GM19193 (cell line): Measurements from ENCODE around the gene TEPSIN.

Source experiments
- POLR2A ChIP-seq: IDR thresholded peaks from 4 replicates; pipeline ENCODE4 v1.6.1; 2011; ENCODE audit not compliant: insufficient read depth, insufficient read length; ENCODE audit errors: extremely low read depth

The TEPSIN gene

GRCh38 chr17:81259058-81259605, 20.3 kb upstream of the TEPSIN start:
- no peak for TF ChIP-seq POLR2A

DNA sequence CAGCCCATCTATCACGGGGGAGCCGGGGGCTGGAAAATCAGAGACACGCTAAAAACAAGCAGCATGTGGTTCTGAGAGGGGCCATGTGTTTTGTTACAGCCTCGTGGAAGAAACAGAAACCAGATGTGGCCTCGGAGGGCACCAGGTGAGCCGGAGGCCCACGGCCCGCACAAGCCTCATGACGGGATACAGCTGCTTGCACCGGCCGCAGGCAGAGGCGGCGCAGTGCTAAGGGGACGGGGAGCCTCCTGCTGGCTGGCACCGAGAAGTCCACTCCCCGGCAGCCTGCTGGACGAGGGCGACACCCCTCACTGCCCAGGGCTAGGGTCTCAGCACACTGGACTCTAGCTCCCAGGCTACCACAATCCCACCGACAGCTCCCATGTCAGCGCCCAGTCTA, 19.4 kb upstream of the TEPSIN start:
- TF ChIP-seq POLR2A = no peak

GRCh38 chr17:81257533-81257932, 18.7 kb upstream of the TEPSIN start:
- TF ChIP-seq POLR2A = no peak

GRCh38 chr17:81256616-81257015, 17.8 kb upstream of the TEPSIN start:
- TF ChIP-seq POLR2A = no peak

DNA sequence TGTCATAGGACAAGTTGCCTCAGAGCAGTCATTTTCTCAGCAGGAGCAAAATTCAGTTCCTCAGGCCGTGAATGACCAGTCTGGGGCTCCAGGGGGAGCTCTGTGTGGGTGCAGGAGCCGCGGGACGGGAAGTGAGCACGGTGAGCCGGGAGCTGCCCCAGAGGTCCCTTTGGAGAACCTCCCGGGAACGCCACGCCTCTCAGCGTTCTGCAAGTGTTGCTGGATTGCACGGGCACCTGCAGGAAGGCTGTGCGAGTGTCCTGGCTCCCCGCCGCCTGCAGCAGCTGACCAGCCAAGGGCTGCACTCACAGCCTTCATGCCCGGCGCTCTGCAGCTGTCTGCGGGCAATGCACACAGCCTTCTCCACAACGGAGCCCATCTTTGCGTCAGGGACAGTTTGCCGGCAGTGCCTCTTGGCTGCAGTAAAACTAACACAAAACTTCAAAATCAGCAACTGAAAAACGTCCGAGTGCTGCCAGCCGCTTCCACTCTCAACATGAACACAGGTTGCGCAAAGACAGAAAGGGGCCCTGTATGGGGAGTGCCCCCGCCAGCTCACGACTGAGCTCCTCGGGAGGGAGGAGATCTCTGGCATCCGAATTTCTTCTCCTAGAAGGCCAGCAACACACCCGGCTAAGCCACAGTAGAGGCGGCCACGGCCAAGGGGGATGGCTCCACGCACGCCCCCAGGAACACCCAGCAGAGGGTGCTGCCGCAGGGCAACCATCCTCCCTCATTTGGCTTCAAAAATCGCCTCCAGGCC, 16.3 kb upstream of the TEPSIN start:
- TF ChIP-seq POLR2A = no peak

DNA sequence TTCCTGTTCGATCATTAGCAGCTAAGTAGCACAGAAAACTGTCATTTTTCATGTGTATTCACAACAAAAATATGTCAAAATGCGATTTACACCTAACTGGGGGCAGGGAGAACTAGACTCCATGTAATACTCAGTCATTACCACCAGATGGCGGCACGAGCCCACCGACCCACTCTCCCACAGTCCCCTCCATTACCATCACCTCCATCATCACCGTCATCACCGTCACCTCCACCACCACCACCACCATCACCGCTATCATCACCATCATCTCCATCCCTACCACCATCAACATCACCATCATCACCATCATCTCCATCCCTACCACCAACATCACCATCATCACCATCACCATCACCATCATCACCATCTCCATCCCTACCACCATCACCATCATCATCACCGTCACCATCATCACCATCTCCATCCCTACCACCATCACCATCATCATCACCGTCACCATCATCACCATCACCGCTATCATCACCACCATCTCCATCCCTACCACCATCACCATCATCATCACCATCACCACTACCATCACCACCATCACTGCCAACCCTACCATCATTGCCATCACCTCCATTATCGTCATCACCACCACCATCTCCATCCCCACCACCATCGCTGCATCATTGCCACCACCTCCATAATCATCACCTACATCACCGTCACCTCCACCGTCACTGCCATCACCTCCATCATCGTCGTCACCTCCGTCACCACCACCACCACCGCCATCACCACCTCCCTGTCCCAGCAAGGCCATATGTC, 14.7 kb upstream of the TEPSIN start:
- no peak for TF ChIP-seq POLR2A

DNA sequence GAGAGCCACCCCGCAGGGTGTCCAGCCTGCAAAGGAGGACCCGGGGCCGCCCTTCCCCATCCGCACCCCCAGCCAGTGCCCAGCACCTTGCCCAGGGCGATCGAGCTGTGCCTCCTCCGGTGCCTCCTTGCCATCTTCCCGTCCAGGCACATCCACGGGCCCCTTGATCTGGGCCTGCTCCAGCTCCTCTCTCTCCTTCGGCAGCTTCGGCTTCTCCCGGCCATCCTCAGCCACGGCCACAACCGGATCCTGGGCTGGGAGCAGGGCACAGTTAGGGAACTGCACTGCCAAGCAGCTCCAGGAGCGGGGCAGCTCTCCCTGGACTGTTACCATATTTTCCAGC, 14.1 kb upstream of the TEPSIN start:
- no peak for TF ChIP-seq POLR2A

- TF ChIP-seq POLR2A = no peak
These were observed 13.6 kb upstream of the TEPSIN start for GRCh38 chr17:81252326-81252986.

- TF ChIP-seq POLR2A = no peak
These were observed 12.9 kb upstream of the TEPSIN start for GRCh38 chr17:81251709-81252301.

- TF ChIP-seq POLR2A = no peak
These were observed 12.3 kb upstream of the TEPSIN start for GRCh38 chr17:81251094-81251708.

- no peak for TF ChIP-seq POLR2A
These were observed 11.6 kb upstream of the TEPSIN start for GRCh38 chr17:81250286-81251093.

DNA sequence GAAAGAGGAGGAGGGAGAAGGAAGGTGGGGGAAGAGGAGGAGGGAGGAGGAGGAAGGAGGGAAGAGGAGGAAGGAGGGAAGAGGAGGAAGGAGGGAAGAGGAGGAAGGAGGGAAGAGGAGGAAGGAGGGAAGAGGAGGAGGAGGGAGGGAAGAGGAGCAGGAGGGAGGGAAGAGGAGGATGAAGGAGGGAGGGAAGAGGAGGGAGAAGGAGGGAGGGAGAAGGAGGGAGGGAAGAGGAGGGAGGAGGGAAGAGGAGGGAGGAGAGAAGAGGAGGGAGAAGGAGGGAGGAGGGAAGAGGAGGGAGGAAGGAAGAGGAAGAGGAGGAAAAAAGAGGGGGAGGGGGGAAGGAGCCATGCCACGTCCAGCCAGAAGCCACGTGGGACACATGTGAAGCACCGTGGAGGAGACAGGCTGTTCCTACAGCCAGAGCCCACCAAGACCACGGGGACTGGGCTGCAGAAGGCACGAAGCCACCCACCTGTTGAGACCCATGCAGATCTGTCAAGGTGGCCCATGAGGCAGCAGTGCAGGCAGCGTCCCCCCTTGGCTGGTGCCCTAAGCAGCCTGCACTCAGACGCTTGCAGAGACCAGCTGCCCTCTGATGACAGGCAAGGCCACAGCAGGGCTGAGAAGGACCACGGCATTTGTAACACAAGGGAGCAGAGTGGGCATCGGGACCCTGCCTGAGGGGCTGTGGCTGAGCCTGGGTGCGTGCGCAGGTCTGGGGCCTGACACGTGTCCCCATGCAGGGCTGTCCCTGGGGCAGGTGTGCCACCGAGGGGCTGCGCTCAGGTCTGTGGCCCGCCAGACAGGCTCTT, 10.6 kb upstream of the TEPSIN start:
- TF ChIP-seq POLR2A = no peak

- no peak for TF ChIP-seq POLR2A
These were observed 9.8 kb upstream of the TEPSIN start for GRCh38 chr17:81248649-81249048.
